T47D (cell line): ENCODE results near the gene LARP4.
"Not testable (repeated sequence)": the region's sequence is repeated elsewhere in the genome, so short reads cannot be mapped to it uniquely, and the experiment has no call there.

Source experiments
- DNase-seq, 2 experiments: peaks; one replicate each; pipeline versions ENCODE4 v3.0.0 to v3.0.0-alpha.2; 2011 to 2012; ENCODE audit warnings: low read depth in 1 of 2, low spot score in 1 of 2
- JUND ChIP-seq: IDR thresholded peaks from 2 replicates; pipeline ENCODE4 v1.6.1; 2012; ENCODE audit warnings: low read depth
- in situ Hi-C: cut with HindIII; loops from 2 replicates; pipeline ENCODE4 v1.10.0; 2016; ENCODE audit warnings: low sequenced_read_pairs, low pct_unique_long_range_greater_than_20kb

Gene LARP4

GRCh38 chr12:50508414-50508813 is 107.7 kb downstream of the LARP4 start:
- TF ChIP-seq JUND: no peak
- in situ Hi-C loops: no loop called here
- no peak for DNase-seq

GRCh38 chr12:50508970-50509663 is 108.4 kb downstream of the LARP4 start:
- no peak for DNase-seq
- in situ Hi-C loops: no loop called here
- no peak for TF ChIP-seq JUND

GRCh38 chr12:50514526-50515276 is 114.0 kb downstream of the LARP4 start:
- DNase-seq: no peak
- no peak for TF ChIP-seq JUND
- in situ Hi-C loops: no loop called here

GRCh38 chr12:50515587-50515986 is 114.9 kb downstream of the LARP4 start:
- in situ Hi-C loops: no loop called here
- no peak for DNase-seq
- no peak for TF ChIP-seq JUND

- no peak for DNase-seq
- in situ Hi-C loops: no loop called here
- no peak for TF ChIP-seq JUND
These were observed 116.8 kb downstream of the LARP4 start for GRCh38 chr12:50517421-50518048.

GRCh38 chr12:50518090-50518489 is 117.4 kb downstream of the LARP4 start:
- DNase-seq: no peak
- in situ Hi-C loops: no loop called here
- TF ChIP-seq JUND: no peak

- in situ Hi-C loops: no loop called here
- no peak for TF ChIP-seq JUND
- no peak for DNase-seq
These were observed 118.7 kb downstream of the LARP4 start for GRCh38 chr12:50519353-50519752.

DNA sequence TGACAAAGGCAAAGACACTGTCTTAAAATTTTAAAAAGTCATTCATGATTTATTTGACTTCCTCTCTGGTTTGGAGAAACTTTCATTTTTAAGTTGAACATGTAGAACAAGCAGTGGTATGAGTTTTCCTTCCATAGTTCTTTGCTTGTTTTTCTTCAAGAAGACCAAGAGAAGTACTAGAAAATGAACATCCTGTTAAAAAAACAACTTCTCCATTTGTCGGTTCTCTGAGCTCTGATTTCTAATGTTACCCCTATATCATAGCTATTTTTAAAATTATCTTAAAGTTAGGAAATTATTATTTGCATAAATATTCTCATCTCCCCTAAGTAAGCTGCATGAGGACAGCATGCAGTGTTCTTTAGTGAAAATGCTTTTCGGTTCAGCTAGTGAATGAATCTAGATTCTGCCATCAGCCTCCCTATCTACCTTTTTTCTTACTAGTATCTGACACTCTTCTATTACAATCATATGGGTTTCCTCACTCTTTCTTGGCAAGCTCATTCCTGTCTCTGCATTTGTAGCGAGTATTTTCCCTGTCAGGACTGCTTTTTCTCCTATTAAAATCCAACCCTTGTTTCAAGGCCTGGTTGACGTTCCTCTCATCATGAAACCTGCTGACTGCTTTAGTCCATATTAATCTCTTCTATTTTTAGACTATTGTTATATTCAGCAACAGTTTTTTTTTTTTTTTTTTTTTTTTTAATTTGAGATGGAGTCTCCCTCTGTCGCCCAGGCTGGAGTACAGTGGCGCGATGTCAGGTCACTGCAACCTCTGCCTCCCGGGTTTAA is 119.9 kb downstream of the LARP4 start:
- no peak for DNase-seq

GRCh38 chr12:50521781-50522180 is 121.1 kb downstream of the LARP4 start:
- in situ Hi-C loops, DNase-seq: not testable (repeated sequence)

More for the DNA sequence above, 119.9 kb downstream of the LARP4 start:
- in situ Hi-C loops: no loop called here
- no peak for TF ChIP-seq JUND

GRCh38 chr12:50523772-50524171 is 123.1 kb downstream of the LARP4 start:
- no peak for DNase-seq
- no peak for TF ChIP-seq JUND
- in situ Hi-C loops: no loop called here

- in situ Hi-C loops: no loop called here
- TF ChIP-seq JUND: no peak
These were observed 123.9 kb downstream of the LARP4 start for GRCh38 chr12:50524621-50525020.

DNA sequence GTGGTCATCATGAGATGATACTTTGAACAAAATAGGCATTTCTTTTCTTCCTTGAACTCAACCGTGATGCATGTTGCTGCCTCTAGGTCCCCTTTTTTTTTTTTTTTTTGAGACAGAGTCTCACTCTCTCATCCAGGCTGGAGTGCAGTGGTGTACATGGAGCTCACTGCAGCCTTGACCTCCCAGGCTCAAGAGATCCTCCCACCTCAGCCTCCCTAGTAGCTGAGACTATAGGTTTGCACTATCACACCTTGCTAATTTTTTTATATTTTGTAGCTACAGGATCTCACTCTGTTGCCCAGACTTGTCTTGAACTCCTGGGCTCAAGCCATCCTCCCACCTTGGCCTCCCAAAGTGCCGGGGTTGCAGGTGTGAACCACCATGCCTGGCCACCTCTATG is 124.7 kb downstream of the LARP4 start:
- TF ChIP-seq JUND: no peak
- no peak for DNase-seq
- in situ Hi-C loops: no loop called here

More at GRCh38 chr12:50524621-50525020, 123.9 kb downstream of the LARP4 start:
- no peak for DNase-seq

- DNase-seq: no peak
- in situ Hi-C loops: no loop called here
- TF ChIP-seq JUND: no peak
These were observed 126.7 kb downstream of the LARP4 start for GRCh38 chr12:50527359-50527726.
